ENCODE results near the gene PABPN1L.

The PABPN1L gene

GRCh38 chr16:88883946-88884345, 17.5 kb upstream of the PABPN1L start:
- no peak for DNase-seq
- Histone ChIP-seq H3K4me2 (ENCODE audit: low read length) (no peak overlapping the region), H3K27me3 (ENCODE audit: insufficient read depth, low read length, poor library complexity) (no peaks in the 10 kb centered on the region), H4K8ac (ENCODE audit: low read depth, low read length) (no peak overlapping the region), H3K79me1 (ENCODE audit: low read length) (no peaks in the 10 kb centered on the region), H3K36me3 (ENCODE audit: control insufficient read depth, insufficient read depth, low read length) (no peaks in the 10 kb centered on the region), H2BK15ac (replicated peaks; ENCODE audit: low read depth) (no peak overlapping the region), H2BK5ac (ENCODE audit: low read length) (no peak overlapping the region), H3K18ac (ENCODE audit: low read length) (no peak overlapping the region), H3K4ac (ENCODE audit: low read depth, low read length) (no peak overlapping the region), H4K5ac (ENCODE audit: low read length) (no peak overlapping the region), H2AK5ac (ENCODE audit: low read length) (no peak overlapping the region), H2BK120ac (ENCODE audit: low read depth, low read length) (no peak overlapping the region), H3K79me2 (ENCODE audit: control insufficient read depth, insufficient read depth, low read length) (no peaks in the 10 kb centered on the region), H3K56ac (ENCODE audit: low read length) (no peak overlapping the region), H3K27ac (ENCODE audit: low read depth, low read length) (no peak overlapping the region), H3K4me3 (ENCODE audit: low read length) (no peak overlapping the region), H3K9ac (ENCODE audit: low read length) (no peak overlapping the region), H3K23ac (ENCODE audit: low read length) (no peak overlapping the region), H3K4me1 (ENCODE audit: control insufficient read depth, low read depth, low read length) (no peaks in the 10 kb centered on the region)
- no CpG with 5 or more reads among the region's 11 CpGs for WGBS (ENCODE audit: extremely low coverage, insufficient coverage, low lambda C conversion rate)

GRCh38 chr16:88883117-88883895, 16.8 kb upstream of the PABPN1L start:
- no peak overlapping the region for H4K8ac ChIP-seq (ENCODE audit: low read depth, low read length)
- no peaks in the 10 kb centered on the region for H3K36me3 ChIP-seq (ENCODE audit: control insufficient read depth, insufficient read depth, low read length)
- H3K79me2 ChIP-seq (ENCODE audit: control insufficient read depth, insufficient read depth, low read length), result no peaks in the 10 kb centered on the region
- H3K4ac ChIP-seq (ENCODE audit: low read depth, low read length), result no peak overlapping the region
- H2BK5ac ChIP-seq (ENCODE audit: low read length), result no peak overlapping the region
- WGBS (ENCODE audit: extremely low coverage, insufficient coverage, low lambda C conversion rate), result no CpG with 5 or more reads among the region's 49 CpGs
- H2BK15ac ChIP-seq (replicated peaks; ENCODE audit: low read depth), result no peak overlapping the region
- H4K5ac ChIP-seq (ENCODE audit: low read length), result no peak overlapping the region
- no peak overlapping the region for H2BK120ac ChIP-seq (ENCODE audit: low read depth, low read length)
- H3K56ac ChIP-seq (ENCODE audit: low read length), result no peak overlapping the region
- no peaks in the 10 kb centered on the region for H3K79me1 ChIP-seq (ENCODE audit: low read length)
- no peaks in the 10 kb centered on the region for H3K27me3 ChIP-seq (ENCODE audit: insufficient read depth, low read length, poor library complexity)
- no peak overlapping the region for H3K4me2 ChIP-seq (ENCODE audit: low read length)
- H3K4me3 ChIP-seq (ENCODE audit: low read length), result no peak overlapping the region
- no peak overlapping the region for H3K18ac ChIP-seq (ENCODE audit: low read length)
- DNase-seq, result no peak
- no peak overlapping the region for H2AK5ac ChIP-seq (ENCODE audit: low read length)
- no peaks in the 10 kb centered on the region for H3K4me1 ChIP-seq (ENCODE audit: control insufficient read depth, low read depth, low read length)
- H3K9ac ChIP-seq (ENCODE audit: low read length), result no peak overlapping the region
- H3K23ac ChIP-seq (ENCODE audit: low read length), result no peak overlapping the region
- H3K27ac ChIP-seq (ENCODE audit: low read depth, low read length), result no peak overlapping the region

GRCh38 chr16:88882358-88883030, 16.0 kb upstream of the PABPN1L start:
- no peaks in the 10 kb centered on the region for H3K79me2 ChIP-seq (ENCODE audit: control insufficient read depth, insufficient read depth, low read length)
- H4K8ac ChIP-seq (ENCODE audit: low read depth, low read length), result no peak overlapping the region
- H3K9ac ChIP-seq (ENCODE audit: low read length), result no peak overlapping the region
- no peak overlapping the region for H3K27ac ChIP-seq (ENCODE audit: low read depth, low read length)
- no peak overlapping the region for H3K4me2 ChIP-seq (ENCODE audit: low read length)
- H3K4me1 ChIP-seq (ENCODE audit: control insufficient read depth, low read depth, low read length), result no peaks in the 10 kb centered on the region
- H3K18ac ChIP-seq (ENCODE audit: low read length), result no peak overlapping the region
- no CpG with 5 or more reads among the region's 26 CpGs for WGBS (ENCODE audit: extremely low coverage, insufficient coverage, low lambda C conversion rate)
- no peaks in the 10 kb centered on the region for H3K79me1 ChIP-seq (ENCODE audit: low read length)
- no peak overlapping the region for H3K4me3 ChIP-seq (ENCODE audit: low read length)
- H2BK120ac ChIP-seq (ENCODE audit: low read depth, low read length), result no peak overlapping the region
- no peak overlapping the region for H2BK15ac ChIP-seq (replicated peaks; ENCODE audit: low read depth)
- no peaks in the 10 kb centered on the region for H3K36me3 ChIP-seq (ENCODE audit: control insufficient read depth, insufficient read depth, low read length)
- no peak for DNase-seq
- H3K56ac ChIP-seq (ENCODE audit: low read length), result no peak overlapping the region
- H2BK5ac ChIP-seq (ENCODE audit: low read length), result no peak overlapping the region
- no peaks in the 10 kb centered on the region for H3K27me3 ChIP-seq (ENCODE audit: insufficient read depth, low read length, poor library complexity)
- no peak overlapping the region for H3K4ac ChIP-seq (ENCODE audit: low read depth, low read length)
- no peak overlapping the region for H3K23ac ChIP-seq (ENCODE audit: low read length)
- no peak overlapping the region for H2AK5ac ChIP-seq (ENCODE audit: low read length)
- no peak overlapping the region for H4K5ac ChIP-seq (ENCODE audit: low read length)

GRCh38 chr16:88881675-88882357, 15.4 kb upstream of the PABPN1L start:
- Histone ChIP-seq H3K23ac (ENCODE audit: low read length) (no peak overlapping the region), H2AK5ac (ENCODE audit: low read length) (no peak overlapping the region), H3K56ac (ENCODE audit: low read length) (no peak overlapping the region), H4K8ac (ENCODE audit: low read depth, low read length) (no peak overlapping the region), H3K27ac (ENCODE audit: low read depth, low read length) (no peak overlapping the region), H3K9ac (ENCODE audit: low read length) (no peak overlapping the region), H2BK5ac (ENCODE audit: low read length) (no peak overlapping the region), H3K79me1 (ENCODE audit: low read length) (no peaks in the 10 kb centered on the region), H3K4ac (ENCODE audit: low read depth, low read length) (no peak overlapping the region), H4K5ac (ENCODE audit: low read length) (no peak overlapping the region), H3K4me3 (ENCODE audit: low read length) (no peak overlapping the region), H3K79me2 (ENCODE audit: control insufficient read depth, insufficient read depth, low read length) (no peaks in the 10 kb centered on the region), H3K4me1 (ENCODE audit: control insufficient read depth, low read depth, low read length) (no peaks in the 10 kb centered on the region), H2BK120ac (ENCODE audit: low read depth, low read length) (no peak overlapping the region), H3K27me3 (ENCODE audit: insufficient read depth, low read length, poor library complexity) (no peaks in the 10 kb centered on the region), H2BK15ac (replicated peaks; ENCODE audit: low read depth) (no peak overlapping the region), H3K4me2 (ENCODE audit: low read length) (no peak overlapping the region), H3K18ac (ENCODE audit: low read length) (no peak overlapping the region), H3K36me3 (ENCODE audit: control insufficient read depth, insufficient read depth, low read length) (no peaks in the 10 kb centered on the region)
- DNase-seq, result no peak
- WGBS (ENCODE audit: extremely low coverage, insufficient coverage, low lambda C conversion rate), result no CpG with 5 or more reads among the region's 27 CpGs

GRCh38 chr16:88881007-88881615, 14.7 kb upstream of the PABPN1L start:
- WGBS (ENCODE audit: extremely low coverage, insufficient coverage, low lambda C conversion rate), result no CpG with 5 or more reads among the region's 46 CpGs
- Histone ChIP-seq H3K79me2 (ENCODE audit: control insufficient read depth, insufficient read depth, low read length) (no peaks in the 10 kb centered on the region), H4K8ac (ENCODE audit: low read depth, low read length) (no peak overlapping the region), H2BK15ac (replicated peaks; ENCODE audit: low read depth) (no peak overlapping the region), H3K4me1 (ENCODE audit: control insufficient read depth, low read depth, low read length) (no peaks in the 10 kb centered on the region), H3K18ac (ENCODE audit: low read length) (no peak overlapping the region), H3K56ac (ENCODE audit: low read length) (peak overlapping the region; percentile 34), H4K5ac (ENCODE audit: low read length) (no peak overlapping the region), H3K27ac (ENCODE audit: low read depth, low read length) (no peak overlapping the region), H2BK5ac (ENCODE audit: low read length) (no peak overlapping the region), H3K27me3 (ENCODE audit: insufficient read depth, low read length, poor library complexity) (no peaks in the 10 kb centered on the region), H3K4me2 (ENCODE audit: low read length) (peak overlapping the region; percentile 9), H2BK120ac (ENCODE audit: low read depth, low read length) (no peak overlapping the region), H3K4ac (ENCODE audit: low read depth, low read length) (no peak overlapping the region), H3K79me1 (ENCODE audit: low read length) (no peaks in the 10 kb centered on the region), H3K36me3 (ENCODE audit: control insufficient read depth, insufficient read depth, low read length) (no peaks in the 10 kb centered on the region), H2AK5ac (ENCODE audit: low read length) (no peak overlapping the region), H3K4me3 (ENCODE audit: low read length) (no peak overlapping the region), H3K23ac (ENCODE audit: low read length) (peak overlapping the region; percentile 45), H3K9ac (ENCODE audit: low read length) (no peak overlapping the region)
- DNase-seq, result peak; percentile 16

Measured in mesendoderm (in vitro differentiated cells).